B cell (primary cell): ENCODE results near the gene ADAMTSL4. TPM values are rescaled to one million over a fixed set of nuclear protein-coding genes. Genes with fewer than 3 reads are reported as not detected.

Experiments used
- ATAC-seq: fragments of 200-7000 bp; cut with Tn5 transposase; one replicate; pipeline ENCODE4 v1.10.0; 2021; ENCODE audit warnings: low read depth, mild to moderate bottlenecking, moderate number of reproducible peaks, moderate library complexity
- CTCF ChIA-PET: fragments of 350-600 bp; sonication (Branson Sonifier 250); formaldehyde crosslinking; loops from one replicate; lab custom pipeline; 2021; ENCODE audit warnings: antibody characterized with exemption, inconsistent platforms; lab: Charles Lee
- POLR2A ChIA-PET: fragments of 350-600 bp; sonication (Branson Sonifier 250); formaldehyde crosslinking; loops from one replicate; lab custom pipeline; 2021; ENCODE audit warnings: antibody characterized with exemption; lab: Charles Lee
- DNase-seq: peaks from one replicate; pipeline ENCODE4 v3.0.0; 2013
- H2AFZ ChIP-seq: 2 replicates; pipeline ENCODE4 v1.6.1; 2012; ENCODE audit warnings: mild to moderate bottlenecking, low read depth, low read length; ENCODE audit not compliant: insufficient read depth, poor library complexity, severe bottlenecking
- H3K27ac ChIP-seq, 2 donors: 1 replicate in 1 of 2; 2 replicates in 1 of 2; pipeline ENCODE4 v1.5.1; 2012 to 2013; ENCODE audit warnings: low read length in 2 of 2, mild to moderate bottlenecking in 2 of 2, moderate library complexity in 1 of 2
- H3K27me3 ChIP-seq, 4 experiments: fragments of 200-600 bp in 1 of 4; sonication (generic) in 1 of 4; replicated peaks in 1 of 4; 1 replicate in 2 of 4; 2 replicates in 2 of 4; pipeline versions ENCODE4 v1.6.1 to v1.7.0; 2013 to 2016; ENCODE audit warnings: low read length in 3 of 4, mild to moderate bottlenecking in 2 of 4, mixed read lengths in 1 of 4, moderate library complexity in 1 of 4; ENCODE audit not compliant: insufficient read depth in 4 of 4, control insufficient read depth in 3 of 4; ENCODE audit errors: control extremely low read depth in 1 of 4
- H3K36me3 ChIP-seq, 2 experiments: replicated peaks in 1 of 2; 1 replicate in 1 of 2; 2 replicates in 1 of 2; pipeline versions ENCODE4 v1.6.1 to v1.7.1; 2013; ENCODE audit warnings: low read length in 1 of 2; ENCODE audit not compliant: insufficient read depth in 2 of 2, control insufficient read depth in 1 of 2; ENCODE audit errors: control extremely low read depth in 1 of 2, extremely low read depth in 1 of 2
- H3K4me1 ChIP-seq, 2 donors: fragments of 200-600 bp in 1 of 2; sonication (generic) in 1 of 2; 1 replicate in 1 of 2; 2 replicates in 1 of 2; pipeline versions ENCODE4 v1.5.1 to v1.6.1; 2013 to 2017; ENCODE audit warnings: low read length in 2 of 2; ENCODE audit not compliant: control insufficient read depth in 2 of 2, insufficient read depth in 2 of 2
- H3K4me2 ChIP-seq: replicated peaks from 2 replicates; pipeline ENCODE3; 2012; ENCODE audit warnings: mild to moderate bottlenecking, low read depth, low read length; ENCODE audit not compliant: poor library complexity, severe bottlenecking
- H3K4me3 ChIP-seq, 5 experiments: fragments of 200-600 bp in 1 of 5; sonication (generic) in 1 of 5; 1 replicate in 3 of 5; 2 replicates in 2 of 5; pipeline versions ENCODE4 v1.5.1 to v1.7.0; 2011 to 2016; ENCODE audit warnings: low read length in 4 of 5, mild to moderate bottlenecking in 4 of 5, low read depth in 2 of 5, control low read depth in 1 of 5, moderate library complexity in 1 of 5; ENCODE audit not compliant: insufficient read depth in 1 of 5; ENCODE audit errors: control extremely low read depth in 1 of 5, extremely low read depth in 1 of 5
- H3K79me2 ChIP-seq: fragments of 200-600 bp; sonication (generic); one replicate; pipeline ENCODE4 v1.6.0; 2016; ENCODE audit warnings: low read length; ENCODE audit not compliant: control insufficient read depth, insufficient read depth
- H3K9ac ChIP-seq: fragments of 200-600 bp; sonication (generic); 2 replicates; pipeline ENCODE4 v1.6.1; 2017; ENCODE audit warnings: mild to moderate bottlenecking, low read length, moderate library complexity
- H3K9me3 ChIP-seq, 3 donors: one replicate each; pipeline versions ENCODE4 v1.6.1 to v1.7.1; 2013; ENCODE audit warnings: low read length in 2 of 3; ENCODE audit not compliant: control insufficient read depth in 2 of 3, insufficient read depth in 1 of 3; ENCODE audit errors: control extremely low read depth in 1 of 3
- H4K20me1 ChIP-seq: 2 replicates; pipeline ENCODE4 v1.6.0; 2012; ENCODE audit warnings: mild to moderate bottlenecking, low read length; ENCODE audit not compliant: insufficient read depth, control insufficient read depth, poor library complexity, severe bottlenecking
- H3K27ac Mint-ChIP-seq: one replicate; pipeline ENCODE4 v1.8.0; 2021; ENCODE audit warnings: mixed read lengths
- H3K27me3 Mint-ChIP-seq: one replicate; pipeline ENCODE4 v1.8.0; 2021; ENCODE audit warnings: mixed read lengths
- H3K4me1 Mint-ChIP-seq: one replicate; pipeline ENCODE4 v1.8.0; 2021; ENCODE audit warnings: mixed read lengths
- H3K4me3 Mint-ChIP-seq: one replicate; pipeline ENCODE4 v1.8.0; 2021; ENCODE audit warnings: mixed read lengths
- H3K9me3 Mint-ChIP-seq: one replicate; pipeline ENCODE4 v1.8.0; 2022; ENCODE audit warnings: mixed read lengths; ENCODE audit not compliant: insufficient read depth
- EZH2 ChIP-seq: IDR thresholded peaks from 2 replicates; pipeline ENCODE4 v1.6.1; 2012; ENCODE audit warnings: borderline replicate concordance, low read depth, mild to moderate bottlenecking, moderate library complexity, low read length; ENCODE audit not compliant: insufficient read depth, poor library complexity, severe bottlenecking
- WGBS: methylation state at CpG from one replicate; pipeline ENCODE4 v1.1.5; 2013; ENCODE audit warnings: missing lambda C conversion rate; ENCODE audit not compliant: insufficient coverage; 5-methylcytosine and 5-hydroxymethylcytosine counted together
- intact Hi-C: fragments of 100-400 bp; cut with micrococcal nuclease; formaldehyde crosslinking; loops from one replicate; pipeline ENCODE4 v1.10.0; 2022
- polyA plus RNA-seq: library from polyadenylated mRNA; depleted of rRNA; stranded (reverse); fragments of >200 nt; gene quantifications from 2 replicates; pipeline ENCODE4 v1.2.3, GENCODE V29; 2012
- total RNA-seq, 2 donors: library from RNA; stranded (reverse); fragments of 120-200 nt in 1 of 2; gene quantifications; 1 replicate in 1 of 2; 2 replicates in 1 of 2; pipeline versions ENCODE4 v1.2.3 to v1.2.4, GENCODE V29; 2013 to 2022
- TF ChIP-seq, protein P1 (sequence below): fragments of 200-600 bp; IDR thresholded peaks from one replicate; pipeline ENCODE4 v1.8.0; 2022; ENCODE audit warnings: antibody characterized with exemption, mild to moderate bottlenecking

ADAMTSL4 gene
- total and polyA plus RNA-seq, 2 donors (not counting 1 experiment from before 2014, with no cell fraction given) = 0.70 TPM; not detected in 1

DNA sequence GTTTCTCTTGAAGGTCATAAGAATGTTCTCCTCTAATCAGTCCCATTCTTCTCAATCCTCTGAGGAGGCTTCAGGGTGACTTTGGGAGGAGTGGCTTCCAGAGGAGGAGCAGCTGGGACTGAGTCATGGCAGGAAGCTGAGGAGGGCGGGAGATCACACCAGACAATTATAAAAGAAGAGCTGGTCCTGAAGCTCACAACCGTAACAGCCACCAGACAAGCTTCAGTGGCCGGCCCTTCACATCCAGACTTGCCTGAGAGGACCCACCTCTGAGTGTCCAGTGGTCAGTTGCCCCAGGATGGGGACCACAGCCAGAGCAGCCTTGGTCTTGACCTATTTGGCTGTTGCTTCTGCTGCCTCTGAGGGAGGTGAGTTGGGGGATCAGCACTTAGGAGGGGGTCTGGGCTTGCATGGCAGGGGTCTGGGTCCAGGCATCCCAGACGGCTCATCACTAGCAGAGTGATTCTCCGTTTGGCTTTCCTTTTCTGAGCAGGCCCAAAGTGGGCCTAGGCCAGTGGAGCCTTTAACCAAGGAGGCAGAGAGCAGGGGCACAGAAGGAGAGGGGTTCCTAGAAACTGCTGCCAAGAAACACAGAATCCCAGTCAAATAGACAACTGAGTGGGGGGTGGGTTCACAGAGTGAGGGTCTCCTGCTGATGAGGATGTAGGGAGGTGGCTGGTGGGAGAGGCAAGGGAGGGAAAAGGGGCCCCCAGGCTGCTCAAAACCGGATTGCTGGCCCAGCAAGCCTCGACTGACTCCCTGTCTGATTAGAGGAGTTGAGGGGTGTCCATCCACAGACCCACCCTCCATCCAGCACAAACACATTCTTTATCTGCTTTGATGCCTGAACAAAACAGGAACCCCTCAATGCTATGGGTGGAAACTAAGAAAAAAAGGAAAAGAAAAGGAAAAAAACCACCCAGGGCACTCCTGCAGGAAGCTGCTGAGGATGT, 41.0 kb upstream of the ADAMTSL4 start, which contains the start of gene ECM1:
ECM1 (plus strand) TSS at position 198 of the 953 bp plus-strand sequence; CDS start at position 299, 101 bp downstream.
- intact Hi-C loops = no loop called here
- no peak within 1 kb of the TSS for H3K4me3 ChIP-seq
- Mint-ChIP-seq H3K27ac (no peak within 1 kb of the TSS), H3K4me3 (no peak within 1 kb of the TSS), H3K27me3 (no peaks in the 10 kb centered on the region), H3K9me3 (no peaks in the 10 kb centered on the region), H3K4me1 (no peaks in the 10 kb centered on the region)
- no peaks in the 10 kb centered on the region for H3K27me3 ChIP-seq
- no peaks in the 10 kb centered on the region for H3K79me2 ChIP-seq
- peaks cover 6 to 34% of the 10 kb centered on the region in 2 experiments for H3K36me3 ChIP-seq
- H3K4me1 ChIP-seq = no peaks in the 10 kb centered on the region
- H3K27ac ChIP-seq = no peak within 1 kb of the TSS
- no peak within 1 kb of the TSS for H2AFZ ChIP-seq
- DNase-seq (no peak), ATAC-seq (no peak)
- TF ChIP-seq, protein P1, sequence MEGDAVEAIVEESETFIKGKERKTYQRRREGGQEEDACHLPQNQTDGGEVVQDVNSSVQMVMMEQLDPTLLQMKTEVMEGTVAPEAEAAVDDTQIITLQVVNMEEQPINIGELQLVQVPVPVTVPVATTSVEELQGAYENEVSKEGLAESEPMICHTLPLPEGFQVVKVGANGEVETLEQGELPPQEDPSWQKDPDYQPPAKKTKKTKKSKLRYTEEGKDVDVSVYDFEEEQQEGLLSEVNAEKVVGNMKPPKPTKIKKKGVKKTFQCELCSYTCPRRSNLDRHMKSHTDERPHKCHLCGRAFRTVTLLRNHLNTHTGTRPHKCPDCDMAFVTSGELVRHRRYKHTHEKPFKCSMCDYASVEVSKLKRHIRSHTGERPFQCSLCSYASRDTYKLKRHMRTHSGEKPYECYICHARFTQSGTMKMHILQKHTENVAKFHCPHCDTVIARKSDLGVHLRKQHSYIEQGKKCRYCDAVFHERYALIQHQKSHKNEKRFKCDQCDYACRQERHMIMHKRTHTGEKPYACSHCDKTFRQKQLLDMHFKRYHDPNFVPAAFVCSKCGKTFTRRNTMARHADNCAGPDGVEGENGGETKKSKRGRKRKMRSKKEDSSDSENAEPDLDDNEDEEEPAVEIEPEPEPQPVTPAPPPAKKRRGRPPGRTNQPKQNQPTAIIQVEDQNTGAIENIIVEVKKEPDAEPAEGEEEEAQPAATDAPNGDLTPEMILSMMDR = no peak
- TF ChIP-seq EZH2 = no peak
- H3K9ac ChIP-seq = no peak within 1 kb of the TSS
- H4K20me1 ChIP-seq = no peaks in the 10 kb centered on the region
- H3K4me2 ChIP-seq = no peak within 1 kb of the TSS
- POLR2A ChIA-PET = no interaction called here
- 83% methylated on average over 5 of the region's 7 CpGs for WGBS
- CTCF ChIA-PET = no interaction called here
- no peaks in the 10 kb centered on the region for H3K9me3 ChIP-seq

DNA sequence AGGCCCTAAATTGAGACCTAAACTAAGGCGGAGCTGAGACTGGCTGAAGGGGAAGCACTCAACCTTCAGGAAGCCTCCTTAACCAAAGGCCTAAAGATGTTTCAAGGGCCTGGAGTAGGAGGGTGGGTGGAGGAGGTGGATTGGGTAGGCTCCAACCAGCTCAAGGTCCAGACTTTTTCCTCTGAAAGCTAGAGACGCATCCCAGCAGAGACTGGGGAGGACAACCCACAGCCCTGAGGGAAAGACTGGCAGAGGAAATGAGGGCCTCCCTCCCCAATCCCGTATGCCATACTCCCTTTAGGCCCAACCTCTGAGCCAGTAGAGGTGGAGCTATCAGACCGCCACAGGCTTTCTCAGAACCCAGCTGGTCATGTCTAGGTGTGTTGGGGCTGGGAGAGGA, 40.2 kb upstream of the ADAMTSL4 start:
- Mint-ChIP-seq H3K4me1 (peaks cover 3% of the 10 kb centered on the region), H3K27ac (no peak overlapping the region), H3K27me3 (no peaks in the 10 kb centered on the region), H3K9me3 (no peaks in the 10 kb centered on the region), H3K4me3 (no peak overlapping the region)
- ChIA-PET CTCF (no interaction called here), POLR2A (no interaction called here)
- H3K4me1 ChIP-seq = no peaks in the 10 kb centered on the region
- peaks cover 6 to 31% of the 10 kb centered on the region in 2 experiments for H3K36me3 ChIP-seq
- DNase-seq (no peak), ATAC-seq (no peak)
- no peak overlapping the region for H3K4me2 ChIP-seq
- no peak overlapping the region for H3K9ac ChIP-seq
- no peaks in the 10 kb centered on the region for H3K27me3 ChIP-seq
- 100% methylated on average over 1 of the region's 4 CpGs for WGBS
- no peak overlapping the region for H3K27ac ChIP-seq
- no peak for TF ChIP-seq EZH2
- TF ChIP-seq, protein P1 = no peak
- H4K20me1 ChIP-seq = no peaks in the 10 kb centered on the region
- no peaks in the 10 kb centered on the region for H3K9me3 ChIP-seq
- H3K79me2 ChIP-seq = no peaks in the 10 kb centered on the region
- H2AFZ ChIP-seq = no peak overlapping the region
- H3K4me3 ChIP-seq = no peak overlapping the region
- intact Hi-C loops = no loop called here
